NCI-H510A treated with DMSO at 0.1 percent for 48 hours (cell line): ENCODE results near the gene CEP55.
"Not testable (repeated sequence)": the region's sequence is repeated elsewhere in the genome, so short reads cannot be mapped to it uniquely, and the experiment has no call there.

Experiments
- DNase-seq: peaks from one replicate; lab custom pipeline; 2025; lab: John Stamatoyannopoulos, UW

Gene CEP55

GRCh38 chr10:93496322-93497041 is at the start of gene CEP55:
Gene CEP55 (plus strand): TSS chr10:93496612. CDS start chr10:93500052, 3,440 bp downstream.
- peak; percentile 91 for DNase-seq

DNA sequence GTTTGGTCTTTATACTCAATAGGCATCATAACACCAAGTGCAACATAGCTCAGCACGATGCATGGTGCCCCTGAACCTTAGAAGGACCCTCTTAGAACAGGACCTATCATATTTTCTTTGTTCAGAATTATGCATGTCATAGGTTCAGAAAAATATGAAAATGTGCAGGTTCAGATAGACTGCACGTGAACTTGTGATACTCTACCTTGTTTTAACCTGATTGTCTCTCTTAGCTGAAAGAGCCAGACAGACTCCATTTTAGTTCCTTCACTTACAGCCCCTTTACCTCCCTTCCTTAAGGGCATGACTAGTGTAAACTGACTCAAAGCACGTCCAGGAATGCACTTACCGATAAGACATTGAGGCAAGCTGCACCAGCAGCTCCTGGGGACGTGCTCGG is 49.4 kb upstream of the CEP55 start:
- no peak for DNase-seq

GRCh38 chr10:93447970-93448369 is 48.4 kb upstream of the CEP55 start:
- DNase-seq: no peak

GRCh38 chr10:93451244-93451947 is 45.0 kb upstream of the CEP55 start:
- no peak for DNase-seq

GRCh38 chr10:93452143-93452542 is 44.3 kb upstream of the CEP55 start:
- DNase-seq: peak; percentile 56

DNA sequence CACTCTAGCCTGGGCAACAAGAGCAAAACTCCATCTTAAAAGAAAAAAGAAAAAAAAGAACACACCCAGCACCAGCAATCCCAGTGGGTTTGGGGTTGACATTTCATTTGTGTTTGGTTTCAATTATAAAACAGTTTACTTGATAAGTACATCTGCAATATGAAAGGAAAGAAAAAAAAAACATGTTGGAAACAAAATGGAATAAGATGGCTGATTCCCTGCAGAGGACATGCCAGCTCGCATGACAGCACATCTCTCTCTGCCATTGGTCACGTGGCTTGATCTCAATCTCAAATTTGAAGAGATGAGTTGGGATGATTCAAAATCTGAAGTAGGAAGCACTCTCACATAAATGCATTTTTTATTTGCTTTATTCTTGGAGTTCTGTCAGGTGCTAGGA is 42.3 kb upstream of the CEP55 start:
- no peak for DNase-seq

DNA sequence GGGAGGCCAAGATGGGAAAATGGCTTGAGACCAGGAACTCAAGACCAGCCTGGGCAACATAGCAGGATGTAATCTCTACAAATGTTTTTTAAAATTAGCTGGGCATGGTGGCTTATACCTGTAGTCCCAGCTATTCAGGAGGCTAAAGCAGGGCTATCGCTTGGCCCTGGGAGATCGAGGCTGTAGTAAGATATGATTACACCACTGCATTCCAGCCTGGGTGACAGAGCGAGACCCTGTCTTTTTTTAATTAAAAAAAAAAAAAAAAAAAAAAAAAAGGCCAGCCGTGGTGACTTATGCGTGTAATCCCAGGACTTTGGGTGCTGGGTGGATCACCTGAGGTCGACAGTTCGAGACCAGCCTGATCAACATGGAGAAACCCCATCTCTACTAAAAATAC is 41.7 kb upstream of the CEP55 start:
- DNase-seq: no peak

DNA sequence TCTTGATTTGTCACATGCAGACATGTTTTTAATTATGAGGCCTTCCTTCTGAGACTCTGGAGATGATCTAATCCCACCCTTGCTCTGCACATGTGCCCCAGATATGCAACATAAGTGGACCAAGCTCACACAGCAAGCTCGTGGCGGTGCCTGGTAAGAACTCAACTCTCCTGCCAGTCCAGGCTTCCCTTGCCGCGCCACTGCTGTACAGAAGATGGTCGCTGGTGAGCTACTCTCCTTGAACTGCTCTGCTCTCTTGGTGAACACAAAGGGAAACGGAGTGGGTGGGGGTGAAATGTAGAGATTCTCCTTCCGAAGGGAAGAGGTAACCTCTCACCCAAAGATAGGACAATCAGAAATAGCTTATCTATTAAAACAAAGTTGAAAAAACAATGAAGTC is 39.9 kb upstream of the CEP55 start:
- no peak for DNase-seq

- no peak for DNase-seq
These were observed 38.9 kb upstream of the CEP55 start for GRCh38 chr10:93457511-93457910.

- DNase-seq: no peak
These were observed 37.6 kb upstream of the CEP55 start for GRCh38 chr10:93458821-93459257.

DNA sequence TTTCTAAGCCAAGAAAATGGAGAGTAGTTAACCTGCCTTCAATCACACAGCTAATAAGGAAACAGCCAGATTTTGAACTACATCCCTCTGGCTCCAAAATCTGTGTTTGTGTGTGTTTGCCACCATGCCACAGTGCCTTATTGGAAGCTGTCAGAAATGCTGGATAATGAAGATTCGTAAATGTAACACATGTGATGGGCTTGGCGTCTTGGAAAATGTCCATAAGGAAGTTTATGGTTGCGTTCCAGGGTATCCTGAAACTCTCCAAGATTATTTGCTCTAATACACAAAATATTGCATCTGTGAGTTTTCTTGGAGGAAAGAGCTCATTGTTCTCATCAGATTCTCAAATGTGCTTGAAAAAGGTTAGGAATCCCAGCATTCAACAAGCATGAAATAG is 36.9 kb upstream of the CEP55 start:
- DNase-seq: no peak

- peak; percentile 97 for DNase-seq
These were observed 35.2 kb upstream of the CEP55 start for GRCh38 chr10:93461109-93461806.

GRCh38 chr10:93461807-93462178 is 34.6 kb upstream of the CEP55 start:
- peak; percentile 97 for DNase-seq

GRCh38 chr10:93462371-93462770 is 34.0 kb upstream of the CEP55 start:
- peak; percentile 37 for DNase-seq

DNA sequence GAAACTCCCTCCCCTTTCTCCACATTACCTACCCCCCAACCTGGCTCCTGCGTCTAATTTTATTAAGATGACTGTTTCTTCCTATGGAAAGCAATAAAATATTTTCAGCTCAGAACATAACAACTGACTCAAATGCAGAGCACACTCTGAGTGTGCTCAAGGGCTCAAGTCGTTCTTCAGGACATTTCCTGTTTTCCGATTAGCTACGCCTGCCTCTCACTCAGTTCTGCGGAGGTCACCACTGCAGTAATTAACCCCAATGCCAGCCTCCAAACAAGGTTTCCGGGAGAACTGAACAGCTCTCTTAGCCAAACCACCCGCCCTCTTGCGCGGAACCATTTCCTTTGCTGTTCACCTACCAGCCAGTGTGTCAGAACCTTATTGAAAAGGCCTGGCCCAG is 33.5 kb upstream of the CEP55 start:
- DNase-seq: peak; percentile 90

DNA sequence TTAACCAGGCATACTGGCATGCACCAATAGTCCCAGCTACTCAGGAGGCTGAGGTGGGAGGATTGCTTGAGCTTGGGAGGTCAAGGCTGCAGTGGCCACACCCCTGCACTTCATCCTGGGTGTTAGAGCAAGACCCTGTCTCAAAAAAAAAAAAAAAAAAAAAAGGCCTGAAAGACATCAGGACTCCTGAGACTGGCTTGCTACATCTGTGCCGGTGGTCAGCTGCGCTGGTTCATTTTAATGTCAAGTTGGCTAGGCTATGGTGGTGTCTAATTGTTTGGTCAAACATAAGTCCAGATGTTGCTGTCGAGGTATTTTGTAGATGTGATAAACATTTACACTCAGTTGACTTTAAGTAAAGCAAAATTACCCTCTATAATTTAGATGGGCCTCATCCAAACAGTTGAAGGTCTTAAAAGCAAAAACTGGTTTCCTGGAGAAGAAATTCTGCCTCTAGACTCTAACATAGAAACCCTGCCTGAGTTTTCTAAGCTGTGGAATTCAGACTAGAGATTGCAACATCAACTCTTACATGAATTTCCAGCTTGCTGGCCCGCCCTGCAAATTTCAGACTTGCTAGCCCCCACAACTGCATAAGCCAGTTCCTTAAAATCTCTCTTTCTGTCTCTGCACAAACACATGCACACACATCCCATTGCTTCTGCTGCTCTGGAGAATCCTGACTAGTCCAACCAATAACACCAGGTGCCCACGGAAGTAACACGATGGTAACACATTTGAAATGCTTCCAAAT is 32.5 kb upstream of the CEP55 start:
- DNase-seq: no peak

GRCh38 chr10:93464776-93465388 is 31.5 kb upstream of the CEP55 start:
- no peak for DNase-seq

DNA sequence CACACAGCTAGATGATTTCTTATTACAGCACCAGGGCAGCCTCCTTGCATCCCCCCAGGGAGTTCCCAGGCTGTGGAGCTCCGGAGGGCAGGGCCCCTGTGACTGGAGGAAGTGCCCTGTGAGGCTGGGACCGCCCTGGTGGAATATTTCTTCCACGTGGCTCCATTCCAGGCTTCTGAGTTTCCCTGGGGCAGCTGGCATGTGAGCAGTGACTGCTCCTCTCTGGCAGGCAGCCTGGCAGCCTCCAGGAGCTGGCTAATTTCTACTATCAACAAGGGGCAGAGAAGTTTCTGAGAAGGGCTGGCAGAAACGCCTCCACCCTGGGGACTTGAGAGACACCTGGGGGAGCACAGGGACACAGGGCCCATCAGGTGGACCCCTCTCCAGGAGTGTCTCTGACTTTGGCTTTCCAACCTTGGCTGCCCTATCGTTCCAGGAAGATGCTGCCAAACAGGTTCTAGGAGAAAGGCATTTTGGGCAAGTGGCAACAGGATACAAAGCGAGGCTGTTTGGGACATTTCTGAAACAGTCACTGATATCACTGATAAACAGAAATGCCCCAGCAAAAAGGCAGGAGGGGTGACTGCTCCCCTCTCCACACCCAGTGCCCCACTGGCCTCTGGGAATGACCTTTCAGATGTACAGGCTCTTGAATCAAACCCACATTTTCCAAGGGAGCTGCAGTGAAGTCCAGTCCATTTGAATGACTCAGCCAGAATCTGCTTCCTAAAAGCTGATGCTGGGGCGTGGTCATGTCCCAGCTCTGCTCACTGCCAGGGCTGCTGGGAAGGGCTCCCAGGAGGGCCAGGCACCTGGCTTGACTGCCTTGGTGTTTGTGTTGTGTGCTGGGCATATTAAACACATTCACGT is 30.4 kb upstream of the CEP55 start:
- peak; percentile 85 for DNase-seq

DNA sequence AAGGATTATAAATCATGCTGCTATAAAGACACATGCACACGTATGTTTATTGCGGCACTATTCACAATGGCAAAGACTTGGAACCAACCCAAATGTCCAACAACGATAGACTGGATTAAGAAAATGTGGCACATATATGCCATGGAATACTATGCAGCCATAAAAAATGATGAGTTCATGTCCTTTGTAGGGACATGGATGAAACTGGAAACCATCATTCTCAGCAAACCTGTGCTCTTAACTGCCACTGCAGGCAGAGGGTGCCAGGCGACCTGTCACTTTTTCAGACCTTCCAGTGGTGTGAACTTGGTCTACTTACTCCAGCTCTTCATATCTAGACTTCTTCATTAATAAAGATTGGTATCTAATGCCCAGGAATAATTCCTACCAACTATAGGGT is 28.8 kb upstream of the CEP55 start:
- not testable (repeated sequence) for DNase-seq

GRCh38 chr10:93468461-93469213 is 27.8 kb upstream of the CEP55 start:
- DNase-seq: no peak
